ENCODE measurements around the gene TMSB15A. TPM values are rescaled to one million over a fixed set of nuclear protein-coding genes. Genes with fewer than 3 reads are reported as not detected.
"Not testable (repeated sequence)": the region's sequence is repeated elsewhere in the genome, so short reads cannot be mapped to it uniquely, and the experiment has no call there.

TMSB15A gene
- not detected for total RNA-seq
- polyA plus RNA-seq = not detected
- total RNA-seq = 0 to 0.09 (median 0) reads per million in 6 experiments

DNA sequence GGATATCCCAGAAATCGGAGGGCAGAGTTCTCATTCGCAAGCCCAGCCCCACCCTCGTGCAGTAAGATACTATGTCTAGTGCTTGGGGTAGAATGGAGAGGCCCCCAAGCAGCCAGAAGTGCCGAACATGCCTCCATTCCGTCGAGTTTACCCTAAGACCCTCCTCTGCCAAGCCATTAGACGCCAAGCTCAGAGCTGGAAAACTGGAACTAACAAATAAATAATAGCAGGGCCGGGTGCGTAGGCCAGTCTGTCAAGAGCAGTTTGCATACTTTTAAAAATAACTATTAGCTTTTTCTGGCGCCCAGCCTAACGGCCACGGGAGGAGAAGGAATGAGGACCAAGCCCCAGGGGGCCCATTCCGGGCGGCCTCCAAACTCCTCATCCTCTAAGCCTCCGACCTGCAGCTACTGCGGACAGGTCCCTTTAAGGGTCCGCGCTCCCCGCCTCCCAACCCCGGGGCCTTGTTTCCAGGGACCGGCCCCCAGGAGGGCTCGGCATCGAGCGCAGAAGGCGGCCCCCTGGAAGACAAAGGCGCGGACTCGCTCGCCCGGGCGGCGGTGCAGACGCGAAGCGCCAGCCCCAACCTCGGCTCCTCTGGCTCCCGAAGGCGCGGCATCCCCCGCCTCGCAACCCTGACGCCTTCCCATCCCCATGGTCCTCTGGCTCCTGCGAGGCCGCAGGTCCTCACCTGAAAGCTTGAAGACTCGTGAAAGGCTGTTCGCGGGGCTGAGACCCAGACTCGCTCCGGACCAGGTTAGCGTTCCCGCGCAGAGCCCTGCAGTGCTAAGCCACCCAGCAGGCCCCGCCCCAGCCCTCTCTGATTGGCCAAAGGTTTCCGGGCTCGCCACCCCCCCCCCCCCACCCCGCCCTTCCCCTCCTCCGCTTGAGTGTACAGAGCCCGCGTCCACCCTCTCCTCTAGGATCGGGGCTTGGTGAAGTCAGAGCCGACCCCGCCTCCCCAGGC lies at the start of gene TMSB15A:
TMSB15A (minus strand) TSS at position 765 of the 967 bp plus-strand sequence.
- H3K9me3 Mint-ChIP-seq = peaks cover 0 to 2% (median 0%) of the 10 kb centered on the region in 9 donors
- ATAC-seq = peak; percentile 92 to 94
- H3K27ac Mint-ChIP-seq = peak within 1 kb of the TSS in 1 of 10 donors; percentile 40
- peak; percentile 18 to 77 (median 36) for DNase-seq
- peak within 1 kb of the TSS; percentile 74 to 87 (median 84) for H3K4me3 Mint-ChIP-seq
- H3K4me1 Mint-ChIP-seq = peaks cover 0 to 6% (median 4%) of the 10 kb centered on the region in 4 donors
- H3K36me3 Mint-ChIP-seq = no peaks in the 10 kb centered on the region
- POLR2A ChIA-PET = no interaction called here
- peaks cover 22 to 33% (median 30%) of the 10 kb centered on the region in 5 donors for H3K27me3 Mint-ChIP-seq

DNA sequence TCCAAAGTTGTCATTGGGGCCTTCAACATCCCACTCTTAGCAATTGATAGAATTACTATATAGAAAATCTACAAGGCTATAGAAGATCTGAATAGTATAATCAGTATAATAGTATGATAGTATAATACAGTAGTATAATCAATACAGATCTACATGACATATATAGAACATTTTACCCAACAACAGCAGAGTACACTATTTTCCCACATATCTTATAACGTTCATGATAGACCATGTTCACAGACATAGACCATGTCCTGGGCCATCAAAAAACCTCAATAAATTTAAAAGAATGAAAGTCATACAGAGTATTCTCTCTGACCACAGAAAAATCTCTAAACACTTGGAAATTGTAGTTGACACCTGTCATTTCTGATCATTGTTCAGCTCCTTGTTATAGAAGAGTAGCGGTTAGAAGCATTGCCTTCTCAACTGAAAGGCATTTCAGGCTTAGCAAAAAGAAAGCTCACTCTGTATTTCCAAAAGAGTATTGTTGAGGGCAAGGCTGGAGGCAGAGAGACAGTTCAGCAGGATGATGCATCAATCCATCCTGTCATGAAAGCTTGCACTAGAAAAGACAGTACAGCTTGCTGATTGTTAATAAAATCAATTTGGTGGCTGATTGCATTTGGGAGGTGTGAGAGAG lies 44.0 kb upstream of the TMSB15A start:
- peak in 1 of 10 donors; percentile 7 for DNase-seq
- Mint-ChIP-seq H3K36me3 (peaks cover 0 to 2% (median 0%) of the 10 kb centered on the region in 3 donors), H3K4me3 (no peak overlapping the region), H3K27ac (no peak overlapping the region), H3K4me1 (no peaks in the 10 kb centered on the region), H3K9me3 (no peaks in the 10 kb centered on the region), H3K27me3 (peaks cover 0 to 4% (median 0%) of the 10 kb centered on the region in 5 donors)
- no peak for ATAC-seq
- POLR2A ChIA-PET = no interaction called here

DNA sequence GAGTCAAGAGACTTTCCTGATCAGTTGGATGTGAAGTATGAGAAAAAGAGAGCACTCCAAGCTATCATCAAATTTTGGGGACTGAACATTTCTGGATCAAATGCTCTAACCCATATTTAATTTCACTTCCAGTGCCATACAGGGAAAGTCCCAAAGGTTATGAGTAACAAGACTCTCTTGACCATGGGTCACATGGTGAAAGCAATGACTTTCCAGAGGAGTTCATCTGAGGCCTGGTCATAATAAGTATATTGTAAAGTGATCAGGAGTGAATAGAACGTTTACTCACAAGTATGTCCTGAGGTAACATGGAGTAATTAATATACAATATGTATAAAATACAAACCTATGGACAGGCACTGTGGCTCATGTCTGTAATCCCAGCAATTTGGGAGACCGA lies 42.1 kb upstream of the TMSB15A start:
- H3K9me3 Mint-ChIP-seq = no peaks in the 10 kb centered on the region
- no peak overlapping the region for H3K27ac Mint-ChIP-seq
- no peaks in the 10 kb centered on the region for H3K4me1 Mint-ChIP-seq
- DNase-seq (no peak), ATAC-seq (no peak)
- H3K4me3 Mint-ChIP-seq = no peak overlapping the region
- H3K36me3 Mint-ChIP-seq = peaks cover 0 to 2% (median 0%) of the 10 kb centered on the region in 3 donors
- H3K27me3 Mint-ChIP-seq = peaks cover 0 to 6% (median 0%) of the 10 kb centered on the region in 5 donors
- POLR2A ChIA-PET = no interaction called here

DNA sequence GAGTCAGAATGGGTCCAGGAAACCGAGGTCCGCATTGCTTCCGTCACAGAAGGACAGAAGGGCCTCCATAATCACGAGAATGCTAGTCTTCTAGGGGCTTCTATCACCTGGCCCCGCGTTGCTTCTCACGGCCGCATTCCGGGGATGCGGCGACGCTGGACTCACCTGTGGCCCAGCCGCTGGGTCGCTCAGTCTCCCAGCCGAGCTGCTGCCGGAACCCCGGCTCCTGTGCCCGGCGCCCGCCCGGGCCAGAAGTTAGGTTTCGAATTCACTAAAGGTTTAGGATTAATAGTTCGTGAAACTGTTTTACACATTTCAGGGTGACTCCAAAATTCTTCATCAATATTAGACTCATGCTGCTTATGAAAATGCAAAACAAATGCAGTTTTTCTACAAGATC lies 31.7 kb upstream of the TMSB15A start:
- POLR2A ChIA-PET = no interaction called here
- H3K4me1 Mint-ChIP-seq = peaks cover 0 to 4% (median 0%) of the 10 kb centered on the region in 4 donors
- H3K27me3 Mint-ChIP-seq = peaks cover 0 to 17% (median 3%) of the 10 kb centered on the region in 5 donors
- H3K4me3 Mint-ChIP-seq = no peak overlapping the region
- ATAC-seq (no peak), DNase-seq (no peak)
- H3K9me3 Mint-ChIP-seq = no peaks in the 10 kb centered on the region
- no peak overlapping the region for H3K27ac Mint-ChIP-seq
- no peaks in the 10 kb centered on the region for H3K36me3 Mint-ChIP-seq

DNA sequence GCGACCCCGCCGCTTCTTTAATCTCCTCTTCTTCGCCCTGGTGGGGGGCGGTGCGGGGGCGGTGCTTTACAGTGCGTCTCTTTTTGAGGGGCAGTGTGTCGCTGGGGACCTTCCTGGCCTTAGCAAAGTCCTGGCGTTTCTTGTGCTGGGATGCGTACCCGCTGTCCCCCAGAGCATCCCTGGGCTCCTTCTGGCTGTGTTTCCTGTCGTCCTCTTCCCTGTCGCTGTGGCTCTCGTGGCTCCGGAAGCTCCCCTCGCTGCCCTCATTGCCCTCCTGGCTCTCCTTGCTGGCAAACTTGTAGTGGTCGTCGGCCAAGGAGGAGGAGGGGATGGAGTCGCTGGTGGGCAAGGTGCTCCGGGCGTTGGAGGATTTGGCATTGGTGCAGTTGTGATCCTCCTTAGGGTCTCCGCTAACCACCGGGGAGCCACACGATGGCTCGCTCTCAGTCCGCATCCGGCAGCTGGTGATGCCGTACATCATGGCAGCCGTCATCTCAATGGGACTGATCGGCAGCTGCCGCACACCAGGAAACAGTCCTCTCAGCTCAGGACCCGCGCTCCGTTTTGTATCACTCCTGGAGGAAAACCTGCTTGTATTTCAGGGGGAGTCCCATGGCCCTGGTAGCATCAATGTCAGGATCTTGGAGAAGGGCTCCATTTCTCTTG lies 30.4 kb upstream of the TMSB15A start:
- peak; percentile 63 to 65 for ATAC-seq
- H3K27ac Mint-ChIP-seq = peak overlapping the region in 8 of 10 donors; percentile 8 to 87 (median 68)
- POLR2A ChIA-PET = no interaction called here

DNA sequence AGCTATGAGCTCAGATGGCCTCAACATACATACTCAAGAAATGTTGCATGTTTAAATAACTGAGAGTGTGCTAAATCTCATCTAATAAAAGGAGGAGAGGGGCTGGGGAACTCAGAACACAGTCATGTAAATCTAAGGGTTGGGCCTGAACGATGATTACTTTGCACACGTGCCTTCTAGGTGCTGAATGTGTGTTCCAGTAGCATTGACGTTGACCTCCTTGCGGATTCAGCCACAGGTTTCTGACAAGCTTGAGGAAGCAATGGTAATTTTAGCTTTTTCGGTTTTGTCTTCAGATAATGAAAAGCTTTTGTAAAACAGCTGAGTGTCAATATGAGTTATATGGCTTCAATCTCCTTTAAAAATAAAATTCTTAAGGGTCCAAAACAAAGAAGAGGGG lies 29.6 kb upstream of the TMSB15A start:
- ATAC-seq, DNase-seq, POLR2A ChIA-PET, H3K9me3 Mint-ChIP-seq, H3K36me3 Mint-ChIP-seq, H3K4me1 Mint-ChIP-seq: not testable (repeated sequence)
- H3K4me3 Mint-ChIP-seq = peak overlapping the region in 9 of 10 donors; percentile 16 to 88 (median 83)
- peaks cover 0 to 17% (median 3%) of the 10 kb centered on the region in 5 donors for H3K27me3 Mint-ChIP-seq
- peak overlapping the region in 1 of 10 donors; percentile 64 for H3K27ac Mint-ChIP-seq

More for the DNA sequence above, 30.4 kb upstream of the TMSB15A start:
- DNase-seq = peak in 2 of 10 donors; percentile 3 to 4
- Mint-ChIP-seq H3K36me3 (no peaks in the 10 kb centered on the region), H3K9me3 (no peaks in the 10 kb centered on the region), H3K27me3 (peaks cover 0 to 17% (median 3%) of the 10 kb centered on the region in 5 donors), H3K4me1 (peaks cover 0 to 4% (median 0%) of the 10 kb centered on the region in 4 donors), H3K4me3 (peak overlapping the region; percentile 73 to 91 (median 85))

DNA sequence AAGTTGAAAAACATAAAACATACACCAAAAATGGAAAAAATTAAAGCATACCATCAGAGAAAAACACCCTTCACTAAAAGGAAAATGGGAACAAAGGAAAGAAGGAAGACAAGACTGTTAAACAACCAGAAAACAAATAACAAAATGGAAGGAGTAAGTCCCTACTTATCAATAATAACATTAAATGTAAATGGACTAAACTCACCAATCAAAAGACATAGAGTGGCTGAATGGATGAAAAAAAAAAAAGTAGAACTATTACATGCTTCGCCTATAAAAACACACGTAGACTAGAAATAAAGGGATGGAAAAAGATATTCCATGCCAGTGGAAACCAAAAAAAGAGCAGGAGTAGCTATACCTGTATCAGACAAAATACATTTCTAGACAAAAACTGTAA lies 19.4 kb upstream of the TMSB15A start:
- DNase-seq (no peak), ATAC-seq (no peak)
- POLR2A ChIA-PET = no interaction called here
- Mint-ChIP-seq H3K4me3 (no peak overlapping the region), H3K27ac (no peak overlapping the region), H3K9me3 (peaks cover 0 to 11% (median 0%) of the 10 kb centered on the region in 9 donors), H3K4me1 (no peaks in the 10 kb centered on the region), H3K36me3 (no peaks in the 10 kb centered on the region), H3K27me3 (peaks cover 0 to 15% (median 7%) of the 10 kb centered on the region in 5 donors)

DNA sequence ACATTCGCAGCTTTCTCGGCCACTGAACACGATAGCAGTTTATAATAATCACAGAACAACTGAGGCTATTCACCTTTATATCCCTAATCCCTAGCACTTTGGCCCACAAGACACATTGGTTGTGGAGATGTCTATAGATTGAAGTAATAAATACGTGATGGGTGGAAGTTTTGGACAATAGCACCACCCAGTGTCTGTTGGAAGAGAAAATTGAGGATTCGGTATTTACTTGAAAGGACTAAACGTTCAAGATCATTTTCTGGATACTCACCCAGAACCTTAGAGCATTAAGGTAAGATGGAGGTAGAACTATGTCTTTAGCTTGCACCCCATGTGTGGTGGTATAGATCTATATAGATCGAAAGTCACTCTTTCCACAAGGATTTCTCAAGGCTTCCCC lies 787 bp upstream of the TMSB15A start:
- Mint-ChIP-seq H3K36me3 (no peaks in the 10 kb centered on the region), H3K4me3 (peak overlapping the region in 6 of 10 donors; percentile 45 to 87 (median 82))
- no peak for ATAC-seq

DNA sequence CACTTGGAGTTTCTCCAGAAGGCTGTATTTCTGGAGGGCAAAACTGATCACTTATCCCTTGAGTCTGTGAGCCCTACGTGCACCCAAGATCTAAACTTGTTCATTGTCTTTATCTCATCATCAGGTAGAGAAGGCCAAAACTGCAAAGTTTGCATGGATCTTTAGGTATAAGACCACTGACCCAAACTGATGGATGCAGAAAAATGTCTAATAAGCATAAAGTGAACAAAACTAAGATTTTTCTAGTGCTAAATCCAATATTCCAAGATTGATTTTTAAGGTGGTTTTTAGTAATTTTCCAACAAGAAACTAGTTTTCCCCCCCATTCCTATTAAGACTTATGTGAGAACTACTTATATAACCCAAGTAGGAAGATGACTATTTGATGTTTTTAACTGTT lies 2.0 kb downstream of the TMSB15A start:
- POLR2A ChIA-PET = no interaction called here
- peaks cover 0 to 6% (median 4%) of the 10 kb centered on the region in 4 donors for H3K4me1 Mint-ChIP-seq
- no peak for DNase-seq

More for the DNA sequence above, 787 bp upstream of the TMSB15A start:
- Mint-ChIP-seq H3K27ac (no peak overlapping the region), H3K4me1 (peaks cover 0 to 6% (median 4%) of the 10 kb centered on the region in 4 donors), H3K27me3 (peaks cover 22 to 32% (median 28%) of the 10 kb centered on the region in 5 donors), H3K9me3 (no peaks in the 10 kb centered on the region)
- DNase-seq = no peak
- POLR2A ChIA-PET = no interaction called here

DNA sequence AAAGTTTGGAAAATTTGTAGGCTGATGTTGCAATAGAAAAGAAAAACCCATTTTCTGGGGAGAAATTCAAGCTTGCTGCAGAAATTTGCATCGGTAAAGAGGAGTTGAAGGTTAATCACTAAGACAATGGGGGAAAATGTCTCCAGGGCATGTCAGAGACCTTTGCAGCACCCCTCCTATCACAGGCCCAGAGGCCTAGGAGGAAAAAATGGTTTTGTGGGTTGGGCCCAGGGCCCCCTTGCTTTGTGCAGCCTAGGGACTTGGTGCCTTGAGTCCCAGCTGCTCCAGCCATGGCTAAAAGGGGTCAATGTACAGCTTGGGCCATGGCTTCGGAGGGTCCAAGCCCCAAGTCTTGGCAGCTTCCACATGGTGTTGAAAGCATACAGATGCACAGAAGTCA lies 17.8 kb downstream of the TMSB15A start:
- DNase-seq (no peak), ATAC-seq (no peak)
- Mint-ChIP-seq H3K4me3 (no peak overlapping the region), H3K36me3 (peaks cover 0 to 5% (median 4%) of the 10 kb centered on the region in 3 donors), H3K4me1 (peaks cover 0 to 2% (median 0%) of the 10 kb centered on the region in 4 donors), H3K27ac (no peak overlapping the region), H3K9me3 (peaks cover 0 to 19% (median 0%) of the 10 kb centered on the region in 9 donors), H3K27me3 (peaks cover 0 to 3% (median 0%) of the 10 kb centered on the region in 5 donors)
- POLR2A ChIA-PET = no interaction called here

More for the DNA sequence above, 2.0 kb downstream of the TMSB15A start:
- ATAC-seq = no peak
- Mint-ChIP-seq H3K27me3 (peaks cover 28 to 42% (median 34%) of the 10 kb centered on the region in 5 donors), H3K4me3 (no peak overlapping the region), H3K9me3 (peaks cover 0 to 2% (median 0%) of the 10 kb centered on the region in 9 donors), H3K27ac (peak overlapping the region in 1 of 10 donors; percentile 13), H3K36me3 (no peaks in the 10 kb centered on the region)

DNA sequence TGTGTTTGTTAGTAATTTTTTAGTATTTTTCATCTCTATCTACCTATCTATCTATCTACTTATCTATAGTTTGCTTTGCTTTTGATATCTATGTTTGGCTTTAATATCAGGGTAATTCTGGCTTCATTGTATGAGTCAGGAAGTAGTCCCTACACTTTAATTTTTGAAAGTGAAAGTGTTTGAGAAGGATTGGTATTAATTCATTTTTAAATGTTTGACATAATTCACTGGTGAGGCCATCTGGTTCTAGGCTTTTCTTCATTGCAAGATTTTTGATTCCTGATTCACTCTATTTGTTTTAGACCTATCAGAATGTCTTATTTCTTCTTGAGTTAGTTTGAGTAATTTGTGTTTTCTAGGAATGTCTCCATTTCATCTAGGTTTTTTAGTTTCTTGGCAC lies 24.8 kb downstream of the TMSB15A start:
- DNase-seq = no peak
- no peak for ATAC-seq

DNA sequence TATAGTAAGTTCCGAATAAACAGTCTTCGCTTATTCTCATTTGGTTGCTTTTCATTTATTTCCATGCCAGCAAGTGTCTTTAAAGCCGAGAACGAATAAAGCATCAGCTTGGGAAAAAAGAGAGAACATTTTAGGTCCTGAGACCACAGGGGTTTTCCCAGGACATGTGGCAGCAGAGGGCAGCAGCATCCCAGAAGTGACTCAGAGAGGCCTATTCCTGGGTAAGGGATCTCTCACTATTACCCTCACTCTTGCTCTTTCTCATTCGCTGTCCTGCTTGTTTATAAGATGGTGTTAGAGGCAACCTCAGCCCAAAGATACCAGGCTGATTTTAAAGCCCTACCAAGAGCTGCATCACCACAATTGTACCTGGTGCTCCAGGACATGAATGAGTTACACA lies 37.8 kb downstream of the TMSB15A start:
- H3K4me3 Mint-ChIP-seq, DNase-seq, H3K36me3 Mint-ChIP-seq, H3K27ac Mint-ChIP-seq, ATAC-seq, H3K27me3 Mint-ChIP-seq, H3K9me3 Mint-ChIP-seq, H3K4me1 Mint-ChIP-seq, POLR2A ChIA-PET: not testable (repeated sequence)

More for the DNA sequence above, 24.8 kb downstream of the TMSB15A start:
- H3K4me3 Mint-ChIP-seq = no peak overlapping the region
- peaks cover 0 to 6% (median 0%) of the 10 kb centered on the region in 3 donors for H3K36me3 Mint-ChIP-seq
- POLR2A ChIA-PET = no interaction called here
- no peaks in the 10 kb centered on the region for H3K4me1 Mint-ChIP-seq
- H3K9me3 Mint-ChIP-seq = peaks cover 0 to 8% (median 0%) of the 10 kb centered on the region in 9 donors
- H3K27ac Mint-ChIP-seq = no peak overlapping the region
- peaks cover 0 to 3% (median 0%) of the 10 kb centered on the region in 5 donors for H3K27me3 Mint-ChIP-seq

Measured in naive thymus-derived CD8-positive, alpha-beta T cell (primary cell).